ENCODE data around the gene SERGEF. TPM values are rescaled to one million over a fixed set of nuclear protein-coding genes. Genes with fewer than 3 reads are reported as not detected.

Gene SERGEF
- total and polyA plus RNA-seq, 9 donors: 42.0 to 76.3 (median 59.7) TPM

GRCh38 chr11:17861036-17861755 lies 151.7 kb downstream of the SERGEF start:
- Histone ChIP-seq H3K27ac (no peak overlapping the region), H3K9me3 (no peaks in the 10 kb centered on the region), H3K27me3 (no peaks in the 10 kb centered on the region), H3K4me1 (ENCODE audit: insufficient read depth) (no peaks in the 10 kb centered on the region), H3K4me3 (no peak overlapping the region), H3K36me3 (no peaks in the 10 kb centered on the region)
- WGBS, 3 donors: 94 to 99% (median 97%) methylated on average over 5 of the region's 5 CpGs
- no peak for DNase-seq
- intact Hi-C loops (cut with DNase I): no loop called here
- no peak for TF ChIP-seq EP300 (IDR thresholded peaks at IDR 0.05)

DNA sequence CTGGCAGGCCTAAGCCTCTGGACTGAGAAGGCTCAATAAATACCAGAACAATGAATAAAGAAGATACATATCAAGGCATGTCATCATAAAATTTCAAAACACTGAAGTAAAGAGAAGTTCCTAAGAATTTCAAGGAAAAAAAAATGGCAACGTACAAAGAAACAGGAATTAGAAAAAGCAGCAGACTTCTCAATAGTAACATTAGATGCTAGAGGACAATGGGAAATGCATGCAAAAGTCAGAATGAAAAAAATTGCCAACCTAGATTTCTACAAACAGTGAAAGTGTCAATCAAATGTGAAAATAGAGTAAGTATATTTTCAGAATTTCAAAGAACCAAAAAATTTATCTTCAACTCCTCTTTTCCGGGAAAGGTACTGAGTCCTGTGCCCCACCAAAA lies 153.3 kb downstream of the SERGEF start:
- WGBS, 3 donors: 91 to 92% (median 92%) methylated on average over 2 of the region's 2 CpGs
- Histone ChIP-seq H3K4me1 (ENCODE audit: insufficient read depth) (no peaks in the 10 kb centered on the region), H3K36me3 (no peaks in the 10 kb centered on the region), H3K27me3 (no peaks in the 10 kb centered on the region), H3K9me3 (no peaks in the 10 kb centered on the region), H3K4me3 (no peak overlapping the region), H3K27ac (no peak overlapping the region)
- TF ChIP-seq POLR2A (IDR thresholded peaks at IDR 0.05) (no peak), EP300 (IDR thresholded peaks at IDR 0.05) (no peak)
- TF ChIP-seq, protein P1, sequence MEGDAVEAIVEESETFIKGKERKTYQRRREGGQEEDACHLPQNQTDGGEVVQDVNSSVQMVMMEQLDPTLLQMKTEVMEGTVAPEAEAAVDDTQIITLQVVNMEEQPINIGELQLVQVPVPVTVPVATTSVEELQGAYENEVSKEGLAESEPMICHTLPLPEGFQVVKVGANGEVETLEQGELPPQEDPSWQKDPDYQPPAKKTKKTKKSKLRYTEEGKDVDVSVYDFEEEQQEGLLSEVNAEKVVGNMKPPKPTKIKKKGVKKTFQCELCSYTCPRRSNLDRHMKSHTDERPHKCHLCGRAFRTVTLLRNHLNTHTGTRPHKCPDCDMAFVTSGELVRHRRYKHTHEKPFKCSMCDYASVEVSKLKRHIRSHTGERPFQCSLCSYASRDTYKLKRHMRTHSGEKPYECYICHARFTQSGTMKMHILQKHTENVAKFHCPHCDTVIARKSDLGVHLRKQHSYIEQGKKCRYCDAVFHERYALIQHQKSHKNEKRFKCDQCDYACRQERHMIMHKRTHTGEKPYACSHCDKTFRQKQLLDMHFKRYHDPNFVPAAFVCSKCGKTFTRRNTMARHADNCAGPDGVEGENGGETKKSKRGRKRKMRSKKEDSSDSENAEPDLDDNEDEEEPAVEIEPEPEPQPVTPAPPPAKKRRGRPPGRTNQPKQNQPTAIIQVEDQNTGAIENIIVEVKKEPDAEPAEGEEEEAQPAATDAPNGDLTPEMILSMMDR (IDR thresholded peaks at IDR 0.05): no peak
- DNase-seq: no peak
- intact Hi-C loops (cut with DNase I): no loop called here

DNA sequence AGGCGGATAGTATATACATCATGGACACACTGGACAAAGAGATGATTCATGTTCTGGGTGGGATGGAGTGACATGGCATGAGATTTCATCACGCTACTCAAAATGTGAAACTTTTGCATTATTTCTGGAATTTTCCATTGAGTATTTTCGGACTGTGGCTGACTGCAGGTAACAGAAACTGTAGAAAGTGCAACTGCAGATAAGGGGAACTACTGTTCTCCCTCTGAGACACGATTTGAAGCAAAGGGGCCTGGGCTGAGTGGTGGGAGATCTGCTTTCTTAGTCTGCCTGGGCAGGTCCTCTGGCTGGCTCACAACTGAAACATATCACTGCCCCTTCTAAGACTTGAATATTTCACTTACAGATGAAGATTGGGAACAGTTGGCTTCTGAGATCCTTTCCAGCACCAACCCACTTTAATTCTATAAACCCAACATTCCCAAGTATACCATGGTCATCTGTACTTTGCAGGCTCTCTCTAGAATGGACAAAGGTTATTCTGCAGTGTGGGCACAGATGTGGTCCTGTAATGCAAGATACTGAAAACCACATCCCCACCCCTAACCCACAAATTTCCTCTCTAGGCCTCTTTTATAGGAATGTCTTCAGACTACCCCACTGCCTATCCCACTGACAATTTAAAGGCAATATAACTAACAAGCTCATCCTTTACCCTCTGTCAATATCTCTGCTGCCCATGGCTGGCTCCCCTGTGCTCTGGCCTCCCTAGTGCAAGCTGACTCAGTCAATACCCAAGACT lies 157.1 kb downstream of the SERGEF start:
- Histone ChIP-seq H3K4me3 (no peak overlapping the region), H3K4me1 (ENCODE audit: insufficient read depth) (no peaks in the 10 kb centered on the region), H3K36me3 (no peaks in the 10 kb centered on the region), H3K27ac (no peak overlapping the region), H3K9me3 (no peaks in the 10 kb centered on the region), H3K27me3 (no peaks in the 10 kb centered on the region)
- intact Hi-C loops (cut with DNase I): no loop called here
- TF ChIP-seq, protein P1 (IDR thresholded peaks at IDR 0.05): no peak
- no peak for DNase-seq
- WGBS, 3 donors: 92 to 96% (median 93%) methylated on average over 4 of the region's 4 CpGs

- Histone ChIP-seq H3K9me3 (no peaks in the 10 kb centered on the region), H3K27ac (no peak overlapping the region), H3K4me3 (no peak overlapping the region), H3K27me3 (no peaks in the 10 kb centered on the region), H3K4me1 (ENCODE audit: insufficient read depth) (no peaks in the 10 kb centered on the region), H3K36me3 (no peaks in the 10 kb centered on the region)
- TF ChIP-seq EP300 (IDR thresholded peaks at IDR 0.05) (no peak), POLR2A (IDR thresholded peaks at IDR 0.05) (no peak)
- TF ChIP-seq, protein P1 (IDR thresholded peaks at IDR 0.05): no peak
- DNase-seq: no peak
- intact Hi-C loops (cut with DNase I): no loop called here
- WGBS, 3 donors: 90 to 97% (median 91%) methylated on average over 4 of the region's 4 CpGs
These were observed 159.6 kb downstream of the SERGEF start for GRCh38 chr11:17853280-17853679.

DNA sequence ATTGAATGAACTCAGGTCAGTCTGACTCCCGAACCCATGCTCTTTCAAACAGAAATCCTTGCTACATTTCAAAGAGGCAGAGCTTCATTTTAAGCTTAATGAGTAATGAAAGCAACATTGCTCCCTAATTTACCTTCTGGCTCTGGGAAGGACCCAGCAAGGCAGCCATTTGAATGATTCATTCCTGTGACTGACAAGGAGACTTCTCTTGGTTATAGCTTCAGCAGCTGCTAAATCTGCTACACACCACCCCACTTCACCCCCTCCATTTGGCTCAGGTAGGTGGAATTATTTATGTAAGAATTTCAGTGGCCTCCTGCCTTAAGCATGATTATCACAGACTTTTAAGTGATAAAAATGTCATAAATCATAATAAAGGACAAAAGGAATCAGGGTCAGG lies 160.6 kb downstream of the SERGEF start:
- Histone ChIP-seq H3K9me3 (no peaks in the 10 kb centered on the region), H3K27ac (no peak overlapping the region), H3K36me3 (no peaks in the 10 kb centered on the region), H3K27me3 (no peaks in the 10 kb centered on the region), H3K4me1 (ENCODE audit: insufficient read depth) (no peaks in the 10 kb centered on the region), H3K4me3 (no peak overlapping the region)
- DNase-seq: no peak
- TF ChIP-seq EP300 (IDR thresholded peaks at IDR 0.05) (no peak), POLR2A (IDR thresholded peaks at IDR 0.05) (no peak)
- TF ChIP-seq, protein P1 (IDR thresholded peaks at IDR 0.05): no peak
- intact Hi-C loops (cut with DNase I): no loop called here
- 87 to 96% (median 91%) methylated on average over 1 of the region's 1 CpG for WGBS, 3 donors

Data from ovary (tissue), 9 donors.